ENCODE data around the gene MBD2. TPM values are rescaled to one million over a fixed set of nuclear protein-coding genes. Genes with fewer than 3 reads are reported as not detected.

MBD2 gene
- total RNA-seq, 1 experiment from 2014 or later = 79.1 TPM

- BruUV-seq (replicated peaks) = no TSS peak
- Histone ChIP-seq H2AFZ (ENCODE audit: low read depth, low read length, poor library complexity, severe bottlenecking) (no peak overlapping the region), H3K9ac (ENCODE audit: low read length) (no peak overlapping the region), H3K27ac (ENCODE audit: low read depth, low read length) (no peak overlapping the region), H3K36me3 (ENCODE audit: control insufficient read depth in 1 of 2, insufficient read depth in 2 of 2, low read length in 2 of 2) (no peaks in the 10 kb centered on the region; a peak in 1 of 4 replicates), H3K9me3 (ENCODE audit: control insufficient read depth in 1 of 2, insufficient read depth in 1 of 2, low read depth in 1 of 2, low read length in 2 of 2) (no peaks in the 10 kb centered on the region), H3K4me2 (ENCODE audit: low read length) (no peak overlapping the region), H3K4me1 (ENCODE audit: control insufficient read depth in 1 of 2, insufficient read depth in 2 of 2, low read length in 2 of 2) (no peaks in the 10 kb centered on the region), H3K27me3 (ENCODE audit: insufficient read depth, low read length) (no peaks in the 10 kb centered on the region), H4K20me1 (ENCODE audit: insufficient read depth) (no peaks in the 10 kb centered on the region), H3K79me2 (ENCODE audit: insufficient read depth, low read length) (peaks cover 82% of the 10 kb centered on the region), H3K9me2 (ENCODE audit: insufficient read depth) (no peaks in the 10 kb centered on the region), H3K4me3 (replicated peaks in 1 of 2; ENCODE audit: low read depth in 1 of 2, low read length in 2 of 2) (no peak overlapping the region)
- DNase-seq (ENCODE audit: low read depth, low spot score) = no peak
- intact Hi-C loops (cut with micrococcal nuclease) = no loop called here
- ChIA-PET RAD21 (ENCODE audit: low non-redundant PET in 1 of 2, low total read pairs in 2 of 2, uncharacterized antibody in 2 of 2, unreplicated experiment in 2 of 2) (no interaction called here), CTCF (no interaction called here), POLR2A (no interaction called here)
- TF ChIP-seq JUND (IDR thresholded peaks at IDR 0.05) = no peak
- TF ChIP-seq POLR2AphosphoS5 (IDR thresholded peaks at IDR 0.05; ENCODE audit: low read depth, low read length) = no peak
- no peak for TF ChIP-seq EZH2phosphoT487 (IDR thresholded peaks at IDR 0.05; ENCODE audit: borderline replicate concordance)
- ATAC-seq = no peak
These were observed 30.7 kb downstream of the MBD2 start for GRCh38 chr18:54193786-54194185.

- H3K9me2 ChIP-seq (ENCODE audit: insufficient read depth) = no peaks in the 10 kb centered on the region
- no peak overlapping the region for H3K27ac ChIP-seq (ENCODE audit: low read depth, low read length)
- intact Hi-C loops (cut with micrococcal nuclease) = no loop called here
- no peaks in the 10 kb centered on the region for H3K4me1 ChIP-seq (ENCODE audit: control insufficient read depth in 1 of 2, insufficient read depth in 2 of 2, low read length in 2 of 2)
- ChIA-PET POLR2A (no interaction called here), RAD21 (ENCODE audit: low non-redundant PET in 1 of 2, low total read pairs in 2 of 2, uncharacterized antibody in 2 of 2, unreplicated experiment in 2 of 2) (no interaction called here), CTCF (no interaction called here)
- ATAC-seq (no peak), DNase-seq (ENCODE audit: low read depth, low spot score) (no peak)
- peaks cover 82% of the 10 kb centered on the region for H3K79me2 ChIP-seq (ENCODE audit: insufficient read depth, low read length)
- H3K9me3 ChIP-seq (ENCODE audit: control insufficient read depth in 1 of 2, insufficient read depth in 1 of 2, low read depth in 1 of 2, low read length in 2 of 2) = no peaks in the 10 kb centered on the region
- H3K36me3 ChIP-seq (ENCODE audit: control insufficient read depth in 1 of 2, insufficient read depth in 2 of 2, low read length in 2 of 2) = peaks cover under 1 to 3% of the 10 kb centered on the region in 2 experiments; a peak in 1 of 4 replicates
- no peaks in the 10 kb centered on the region for H3K27me3 ChIP-seq (ENCODE audit: insufficient read depth, low read length)
- no peak overlapping the region for H3K4me3 ChIP-seq (replicated peaks in 1 of 2; ENCODE audit: low read depth in 1 of 2, low read length in 2 of 2)
- no peak overlapping the region for H3K4me2 ChIP-seq (ENCODE audit: low read length)
- no peaks in the 10 kb centered on the region for H4K20me1 ChIP-seq (ENCODE audit: insufficient read depth)
- H3K9ac ChIP-seq (ENCODE audit: low read length) = no peak overlapping the region
- H2AFZ ChIP-seq (ENCODE audit: low read depth, low read length, poor library complexity, severe bottlenecking) = no peak overlapping the region
- BruUV-seq (replicated peaks) = no TSS peak
- no peak for TF ChIP-seq SP1 (IDR thresholded peaks at IDR 0.05; ENCODE audit: low read depth)
- no peak for TF ChIP-seq ELF1 (IDR thresholded peaks at IDR 0.05; ENCODE audit: borderline replicate concordance, low read depth)
- no peak for TF ChIP-seq FOSL1 (IDR thresholded peaks at IDR 0.05; ENCODE audit: low read depth)
- TF ChIP-seq ZNF274 (IDR thresholded peaks at IDR 0.05; ENCODE audit: low read depth, low read length) = no peak
- TF ChIP-seq CTCF (IDR thresholded peaks at IDR 0.05 in 2 of 3, conservative IDR thresholded peaks at IDR 0.05 in 1 of 3; ENCODE audit: borderline replicate concordance in 1 of 3, insufficient read depth in 1 of 3, low read depth in 2 of 3, low read length in 2 of 3) = no peak
- no peak for TF ChIP-seq ZFX (IDR thresholded peaks at IDR 0.05)
- TF ChIP-seq POLR2AphosphoS5 (IDR thresholded peaks at IDR 0.05; ENCODE audit: low read depth, low read length) = no peak
- no peak for TF ChIP-seq EGR1 (IDR thresholded peaks at IDR 0.05; ENCODE audit: low read depth)
- TF ChIP-seq SRF (IDR thresholded peaks at IDR 0.05; ENCODE audit: low read depth) = no peak
- TF ChIP-seq JUND (IDR thresholded peaks at IDR 0.05) = no peak
- no peak for TF ChIP-seq ZBTB33 (IDR thresholded peaks at IDR 0.05; ENCODE audit: extremely low read depth, insufficient replicate concordance, low read length)
- TF ChIP-seq CBX3 (IDR thresholded peaks at IDR 0.05; ENCODE audit: low read depth) = no peak
- TF ChIP-seq RAD21 (IDR thresholded peaks at IDR 0.05; ENCODE audit: low read depth) = no peak
- no peak for TF ChIP-seq MAX (IDR thresholded peaks at IDR 0.05)
- TF ChIP-seq EZH2 (IDR thresholded peaks at IDR 0.05) = no peak
- TF ChIP-seq TCF7L2 (IDR thresholded peaks at IDR 0.05; ENCODE audit: borderline replicate concordance, extremely low read depth, insufficient read depth, insufficient read length) = no peak
- no peak for TF ChIP-seq YY1 (IDR thresholded peaks at IDR 0.05; ENCODE audit: extremely low read depth, insufficient replicate concordance, low read depth, low read length)
- TF ChIP-seq CEBPB (IDR thresholded peaks at IDR 0.05; ENCODE audit: low read depth) = no peak
- no peak for TF ChIP-seq POLR2A (IDR thresholded peaks at IDR 0.05; ENCODE audit: borderline replicate concordance, extremely low read depth, insufficient read depth, insufficient read length)
These were observed 31.6 kb downstream of the MBD2 start for GRCh38 chr18:54192900-54193299.

All from HCT116 (cell line).